Activated CD4-positive, alpha-beta T cell treated with anti-CD3 and anti-CD28 coated beads for 36 hours (primary cell): ENCODE data around the gene PELI1. TPM values are rescaled to one million over a fixed set of nuclear protein-coding genes. Genes with fewer than 3 reads are reported as not detected.
A peak's percentile ranks its signal among the peaks of the same experiment; 100 is the strongest.

ENCODE experiments used
- ATAC-seq: fragments of 200-7000 bp; cut with Tn5 transposase; one replicate; pipeline ENCODE4 v1.10.0; 2021; ENCODE audit warnings: mild to moderate bottlenecking, moderate library complexity
- CTCF ChIA-PET: fragments of 350-600 bp; sonication (Branson Sonifier 250); formaldehyde crosslinking; loops from one replicate; lab custom pipeline; 2021; ENCODE audit warnings: antibody characterized with exemption; lab: Charles Lee
- POLR2A ChIA-PET: fragments of 350-600 bp; sonication (Branson Sonifier 250); formaldehyde crosslinking; loops from one replicate; lab custom pipeline; 2021; ENCODE audit warnings: antibody characterized with exemption, inconsistent platforms; lab: Charles Lee
- DNase-seq: peaks from one replicate; pipeline ENCODE4 v3.0.0-alpha.2; 2020
- H3K27ac Mint-ChIP-seq: one replicate; pipeline ENCODE4 v1.8.0; 2021; ENCODE audit warnings: mixed read lengths
- H3K27me3 Mint-ChIP-seq: one replicate; pipeline ENCODE4 v1.8.0; 2021; ENCODE audit warnings: mixed read lengths
- H3K36me3 Mint-ChIP-seq: one replicate; pipeline ENCODE4 v1.8.0; 2021; ENCODE audit warnings: low read depth, mixed read lengths
- H3K4me1 Mint-ChIP-seq: one replicate; pipeline ENCODE4 v1.8.0; 2021; ENCODE audit warnings: mixed read lengths
- H3K4me3 Mint-ChIP-seq: one replicate; pipeline ENCODE4 v1.8.0; 2021; ENCODE audit warnings: mild to moderate bottlenecking, moderate library complexity, mixed read lengths
- H3K9me3 Mint-ChIP-seq: one replicate; pipeline ENCODE4 v1.8.0; 2021; ENCODE audit warnings: low read depth, mixed read lengths
- intact Hi-C, 2 experiments: fragments of 100-400 bp; cut with DNase I in 1 of 2; cut with micrococcal nuclease in 1 of 2; formaldehyde crosslinking; loops; one replicate each; pipeline versions ENCODE4 v1.14.2 to v1.15.1; 2022 to 2024; cut with DNase I, micrococcal nuclease
- total RNA-seq, 2 experiments: library from RNA; stranded (reverse); gene quantifications; one replicate each; pipeline ENCODE4 v1.2.3, GENCODE V29; 2021

PELI1 gene
- total RNA-seq, 2 experiments from 2014 or later = 21.3 to 29.7 TPM

- H3K4me3 Mint-ChIP-seq = no peak overlapping the region
- peaks cover 9% of the 10 kb centered on the region for H3K4me1 Mint-ChIP-seq
- H3K36me3 Mint-ChIP-seq = no peaks in the 10 kb centered on the region
- intact Hi-C loops = no loop called here
- POLR2A ChIA-PET = interaction anchor here (0.5 kb wide), 1 partner anchor 27 kb away, joined by 6 read pairs; no protein-coding TSS in a partner anchor
- H3K27me3 Mint-ChIP-seq = no peaks in the 10 kb centered on the region
- CTCF ChIA-PET = interaction anchor here (0.5 kb wide), 1 partner anchor 443 kb away, joined by 3 read pairs; no protein-coding TSS in a partner anchor
- no peak overlapping the region for H3K27ac Mint-ChIP-seq
- DNase-seq = no peak
- no peak for ATAC-seq
- H3K9me3 Mint-ChIP-seq = no peaks in the 10 kb centered on the region
Measured at GRCh38 chr2:64175419-64176197, 31.4 kb upstream of the PELI1 start.

DNA sequence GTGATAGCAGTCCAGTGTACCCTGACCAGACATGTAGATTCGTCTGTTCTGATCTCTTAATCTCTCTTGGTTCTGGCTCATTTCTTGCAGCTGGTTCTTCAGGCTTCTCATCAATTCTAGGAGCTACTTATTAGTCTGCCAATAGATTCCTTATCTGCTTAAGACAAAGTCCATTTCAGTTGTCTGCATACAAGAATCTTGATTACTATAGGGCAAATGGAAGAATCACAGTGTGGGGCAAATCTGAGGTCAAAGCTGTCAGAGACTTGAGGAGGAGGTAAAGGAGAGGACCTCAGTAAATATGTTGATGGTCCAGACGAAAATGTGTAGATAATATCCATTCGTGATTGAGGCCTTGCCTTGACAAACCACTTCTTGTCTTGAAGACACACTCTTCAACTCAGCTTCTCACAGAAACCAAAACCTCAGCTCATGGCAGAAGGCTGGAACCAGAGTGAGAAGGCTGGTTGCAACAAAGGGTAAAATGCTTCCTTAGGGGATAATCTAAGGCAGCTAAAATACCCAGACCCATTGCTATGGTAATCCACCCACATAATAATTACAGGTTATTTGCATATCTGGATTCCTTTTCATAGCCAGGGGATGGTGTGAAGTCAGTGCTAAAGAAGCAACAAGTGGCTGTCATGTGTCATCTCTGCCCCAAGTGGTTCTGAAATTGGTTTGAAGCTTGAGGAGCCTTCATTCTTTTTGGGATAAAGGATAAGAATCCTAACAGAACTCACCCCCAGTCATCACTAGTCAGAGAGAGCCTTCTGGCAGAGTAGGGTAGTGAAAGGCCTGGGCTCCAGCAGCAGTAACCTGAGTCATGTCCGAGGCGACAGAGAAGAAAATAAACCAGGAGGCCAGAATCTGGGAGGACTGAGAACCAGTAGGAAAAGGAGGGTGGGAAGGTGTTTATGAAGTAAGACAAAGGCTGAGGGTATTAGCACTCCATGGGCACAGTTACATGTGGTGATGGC is 29.2 kb upstream of the PELI1 start:
- DNase-seq (no peak), ATAC-seq (no peak)
- no peak overlapping the region for H3K4me3 Mint-ChIP-seq
- H3K9me3 Mint-ChIP-seq = no peaks in the 10 kb centered on the region
- H3K4me1 Mint-ChIP-seq = no peaks in the 10 kb centered on the region
- intact Hi-C loops = no loop called here
- H3K36me3 Mint-ChIP-seq = no peaks in the 10 kb centered on the region
- ChIA-PET POLR2A (no interaction called here), CTCF (interaction anchor here (0.7 kb wide), 1 partner anchor 744 kb away, joined by 3 read pairs; no protein-coding TSS in a partner anchor)
- no peaks in the 10 kb centered on the region for H3K27me3 Mint-ChIP-seq
- H3K27ac Mint-ChIP-seq = no peak overlapping the region

GRCh38 chr2:64168756-64169155 is 24.5 kb upstream of the PELI1 start:
- DNase-seq = no peak
- intact Hi-C loops = no loop called here

GRCh38 chr2:64168201-64168600 is 24.0 kb upstream of the PELI1 start:
- DNase-seq (no peak), ATAC-seq (no peak)
- no peak overlapping the region for H3K4me3 Mint-ChIP-seq
- no peaks in the 10 kb centered on the region for H3K4me1 Mint-ChIP-seq
- no peaks in the 10 kb centered on the region for H3K36me3 Mint-ChIP-seq
- ChIA-PET CTCF (interaction anchor here (0.7 to 1.2 kb wide), 2 partner anchors 163 to 440 kb away, joined by 3 read pairs; no protein-coding TSS in a partner anchor), POLR2A (no interaction called here)
- intact Hi-C loops = no loop called here
- no peak overlapping the region for H3K27ac Mint-ChIP-seq
- no peaks in the 10 kb centered on the region for H3K27me3 Mint-ChIP-seq
- H3K9me3 Mint-ChIP-seq = no peaks in the 10 kb centered on the region

More at GRCh38 chr2:64168756-64169155, 24.5 kb upstream of the PELI1 start:
- POLR2A ChIA-PET = no interaction called here
- Mint-ChIP-seq H3K27ac (no peak overlapping the region), H3K9me3 (no peaks in the 10 kb centered on the region), H3K4me3 (no peak overlapping the region), H3K4me1 (no peaks in the 10 kb centered on the region), H3K27me3 (no peaks in the 10 kb centered on the region), H3K36me3 (no peaks in the 10 kb centered on the region)
- no peak for ATAC-seq
- CTCF ChIA-PET = interaction anchor here (0.6 to 1.2 kb wide), 3 partner anchors 162 to 645 kb away, joined by 3 read pairs; no protein-coding TSS in a partner anchor

DNA sequence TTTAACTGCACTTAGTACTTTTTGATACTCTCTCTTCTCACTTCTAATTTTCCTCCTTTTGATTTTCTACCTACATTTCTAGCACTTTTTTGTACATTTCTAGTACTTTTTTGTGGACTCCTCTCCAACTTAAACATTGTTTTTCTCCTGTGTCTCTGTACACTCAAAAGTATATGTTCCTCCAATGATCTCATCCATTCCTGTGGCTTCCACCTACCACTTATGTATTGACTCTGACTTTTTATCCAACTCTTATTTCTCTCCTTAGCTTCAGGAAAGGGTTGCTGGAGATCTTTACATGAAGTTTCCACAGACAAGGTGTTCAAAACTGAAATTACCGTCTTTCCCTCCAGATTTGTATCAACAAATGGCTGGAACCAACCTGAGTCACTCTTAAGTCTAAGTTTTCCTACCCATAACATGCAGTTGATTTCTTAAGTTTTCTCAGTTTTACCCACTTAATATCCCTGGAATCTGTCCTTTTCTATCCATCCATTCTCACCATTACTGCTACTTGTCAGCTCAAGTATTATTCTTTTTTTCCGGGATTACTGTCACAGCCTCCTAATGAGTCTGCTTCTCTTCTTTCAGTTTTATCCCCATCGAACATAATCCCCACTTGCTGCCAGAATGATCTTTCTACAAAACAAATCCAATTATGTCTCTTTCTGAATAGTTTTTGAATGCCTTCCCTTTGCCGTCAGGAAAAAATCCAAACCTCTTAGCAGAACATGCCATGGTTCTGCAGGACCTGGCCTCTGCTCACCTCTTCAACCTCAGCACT is 22.6 kb upstream of the PELI1 start:
- intact Hi-C loops = loop anchor here (1.0 to 2.0 kb wide), 3 partner anchors 46 to 159 kb away; no protein-coding TSS in a partner anchor
- DNase-seq (no peak), ATAC-seq (peak; percentile 78)
- Mint-ChIP-seq H3K4me3 (no peak overlapping the region), H3K27me3 (no peaks in the 10 kb centered on the region), H3K9me3 (no peaks in the 10 kb centered on the region), H3K4me1 (no peaks in the 10 kb centered on the region), H3K36me3 (no peaks in the 10 kb centered on the region), H3K27ac (no peak overlapping the region)
- ChIA-PET POLR2A (interaction anchor here (0.7 kb wide), 1 partner anchor 46 kb away, joined by 3 read pairs; no protein-coding TSS in a partner anchor), CTCF (no interaction called here)

GRCh38 chr2:64166212-64166611 is 22.0 kb upstream of the PELI1 start:
- Mint-ChIP-seq H3K4me1 (no peaks in the 10 kb centered on the region), H3K27me3 (no peaks in the 10 kb centered on the region), H3K27ac (no peak overlapping the region), H3K36me3 (no peaks in the 10 kb centered on the region), H3K4me3 (no peak overlapping the region), H3K9me3 (no peaks in the 10 kb centered on the region)
- intact Hi-C loops = loop anchor here (1.0 to 2.0 kb wide), 3 partner anchors 47 to 160 kb away; no protein-coding TSS in a partner anchor
- ChIA-PET CTCF (no interaction called here), POLR2A (interaction anchor here (0.7 kb wide), 1 partner anchor 47 kb away, joined by 3 read pairs; no protein-coding TSS in a partner anchor)
- ATAC-seq (peak; percentile 74), DNase-seq (peak; percentile 20)

DNA sequence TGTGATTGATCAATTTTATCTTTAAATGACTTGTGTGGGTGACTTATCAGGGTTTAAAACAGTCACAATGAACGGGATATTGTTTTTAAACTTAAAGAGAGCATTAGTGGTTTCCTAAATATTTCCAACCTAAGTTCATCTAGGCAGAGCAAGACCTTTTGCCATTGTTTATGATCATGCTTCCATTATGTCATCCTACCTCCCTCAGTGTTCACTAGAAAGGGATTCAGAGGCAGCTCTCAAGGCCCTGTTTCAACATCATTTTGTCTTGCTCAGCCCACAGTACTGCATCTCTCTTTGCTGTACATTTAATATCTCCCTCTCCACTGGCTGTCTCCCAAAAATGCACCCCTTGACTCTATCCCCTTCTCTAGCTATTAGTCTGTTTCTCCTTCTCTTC is 21.5 kb upstream of the PELI1 start:
- no peaks in the 10 kb centered on the region for H3K9me3 Mint-ChIP-seq
- no peak overlapping the region for H3K27ac Mint-ChIP-seq
- DNase-seq (no peak), ATAC-seq (peak; percentile 41)
- ChIA-PET CTCF (no interaction called here), POLR2A (no interaction called here)
- no peaks in the 10 kb centered on the region for H3K27me3 Mint-ChIP-seq
- intact Hi-C loops = loop anchor here (1.0 to 2.0 kb wide), 3 partner anchors 47 to 161 kb away; no protein-coding TSS in a partner anchor
- no peaks in the 10 kb centered on the region for H3K4me1 Mint-ChIP-seq
- H3K36me3 Mint-ChIP-seq = no peaks in the 10 kb centered on the region
- H3K4me3 Mint-ChIP-seq = no peak overlapping the region

DNA sequence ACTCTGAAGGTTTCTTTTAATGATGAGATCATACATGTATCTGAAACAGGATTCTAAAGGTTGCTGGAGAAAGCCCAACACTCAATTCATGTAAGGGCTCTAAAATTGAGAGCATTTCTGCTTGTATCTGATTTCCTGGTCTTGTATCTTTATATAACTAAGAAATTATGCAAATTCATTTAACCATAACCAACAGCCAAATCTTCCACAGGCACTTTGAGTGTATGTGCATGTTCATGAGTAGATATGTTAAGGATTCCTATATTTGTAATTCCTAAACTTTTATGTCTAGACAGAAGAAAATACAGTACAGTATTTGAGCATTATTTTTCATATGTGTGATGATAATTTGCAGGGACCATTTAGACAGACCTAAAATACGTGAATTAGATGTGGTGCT is 20.4 kb upstream of the PELI1 start:
- no peaks in the 10 kb centered on the region for H3K4me1 Mint-ChIP-seq
- ChIA-PET POLR2A (no interaction called here), CTCF (no interaction called here)
- DNase-seq (no peak), ATAC-seq (no peak)
- H3K36me3 Mint-ChIP-seq = no peaks in the 10 kb centered on the region
- no peaks in the 10 kb centered on the region for H3K27me3 Mint-ChIP-seq
- no peaks in the 10 kb centered on the region for H3K9me3 Mint-ChIP-seq
- no peak overlapping the region for H3K4me3 Mint-ChIP-seq
- intact Hi-C loops = no loop called here
- H3K27ac Mint-ChIP-seq = no peak overlapping the region

GRCh38 chr2:64162516-64162915 is 18.3 kb upstream of the PELI1 start:
- no peak for DNase-seq
- CTCF ChIA-PET = no interaction called here
- no peak overlapping the region for H3K27ac Mint-ChIP-seq
- no peak overlapping the region for H3K4me3 Mint-ChIP-seq
- H3K9me3 Mint-ChIP-seq = no peaks in the 10 kb centered on the region
- intact Hi-C loops = no loop called here
- H3K27me3 Mint-ChIP-seq = no peaks in the 10 kb centered on the region
- ATAC-seq = no peak
- POLR2A ChIA-PET = no interaction called here
- no peaks in the 10 kb centered on the region for H3K36me3 Mint-ChIP-seq
- H3K4me1 Mint-ChIP-seq = no peaks in the 10 kb centered on the region

GRCh38 chr2:64157792-64158191 is 13.6 kb upstream of the PELI1 start:
- no peaks in the 10 kb centered on the region for H3K36me3 Mint-ChIP-seq
- no peaks in the 10 kb centered on the region for H3K27me3 Mint-ChIP-seq
- ChIA-PET CTCF (interaction anchor here (1.0 to 1.4 kb wide), 2 partner anchors 111 to 174 kb away, joined by 3 read pairs; no protein-coding TSS in a partner anchor), POLR2A (no interaction called here)
- H3K27ac Mint-ChIP-seq = no peak overlapping the region
- H3K9me3 Mint-ChIP-seq = no peaks in the 10 kb centered on the region
- DNase-seq (no peak), ATAC-seq (no peak)
- intact Hi-C loops = no loop called here
- H3K4me1 Mint-ChIP-seq = no peaks in the 10 kb centered on the region
- no peak overlapping the region for H3K4me3 Mint-ChIP-seq
